GM12878 (cell line): ENCODE measurements around the gene MYB. TPM values are rescaled to one million over a fixed set of nuclear protein-coding genes. Genes with fewer than 3 reads are reported as not detected.

ENCODE experiments used
- ATAC-seq: fragments of 200-7000 bp; cut with Tn5 transposase; 3 replicates; pipeline ENCODE4 v1.9.1; 2020; ENCODE audit warnings: mild to moderate bottlenecking, moderate library complexity
- BruUV-seq: library from RNA; stranded (reverse); fragments of 400-500 nt; replicated peaks from 2 replicates; lab custom pipeline; 2021; lab: Mats Ljungman, UMichigan
- CTCF ChIA-PET: fragments of 300-600 bp; sonication (Branson Sonifier 250); formaldehyde crosslinking; extraction: SDS; loops from one replicate; lab custom pipeline; 2021; ENCODE audit warnings: inconsistent platforms; lab: Yijun Ruan, JAX
- POLR2A ChIA-PET: fragments of 350-600 bp; formaldehyde crosslinking; extraction: SDS; loops from one replicate; lab custom pipeline; 2021; ENCODE audit warnings: inconsistent platforms; lab: Charles Lee
- RAD21 ChIA-PET: fragments of 300-600 bp; sonication (Branson Sonifier 250); formaldehyde crosslinking; loops from one replicate; lab custom pipeline; 2023; ENCODE audit warnings: antibody characterized with exemption; ENCODE audit not compliant: unreplicated experiment; lab: Charles Lee
- SMC1A ChIA-PET: fragments of 300-600 bp; sonication (Branson Sonifier 250); formaldehyde crosslinking; loops from one replicate; lab custom pipeline; 2023; ENCODE audit not compliant: unreplicated experiment, uncharacterized antibody; lab: Charles Lee
- DNase-seq: peaks from one replicate; pipeline ENCODE4 v3.0.0-alpha.2; 2011; ENCODE audit warnings: low read depth, low spot score
- FAIRE-seq: peaks from 3 replicates; lab custom pipeline; 2011; peaks lifted over from hg19 to GRCh38; lab: Jason Lieb, UNC
- H2AFZ ChIP-seq: 2 replicates; pipeline ENCODE4 v1.6.0; 2011; ENCODE audit warnings: low read depth, low read length, control low read depth; ENCODE audit not compliant: control insufficient read depth
- H3K27ac ChIP-seq: 2 replicates; pipeline ENCODE4 v1.5.1; 2011; ENCODE audit warnings: control low read depth; ENCODE audit not compliant: control insufficient read depth, insufficient read depth
- H3K27me3 ChIP-seq, 2 experiments: replicated peaks in 1 of 2; 2 replicates each; pipeline versions ENCODE4 v1.6.0 to v1.6.1; 2011; ENCODE audit warnings: low read length in 1 of 2; ENCODE audit not compliant: control insufficient read depth in 2 of 2, insufficient read depth in 2 of 2
- H3K36me3 ChIP-seq, 2 experiments: 2 replicates each; pipeline ENCODE4 v1.5.1; 2011; ENCODE audit warnings: low read length in 1 of 2; ENCODE audit not compliant: control insufficient read depth in 2 of 2, insufficient read depth in 2 of 2
- H3K4me1 ChIP-seq: 2 replicates; pipeline ENCODE4 v1.6.1; 2011; ENCODE audit warnings: mild to moderate bottlenecking, low read length, moderate library complexity, mixed read lengths; ENCODE audit not compliant: control insufficient read depth, insufficient read depth
- H3K4me2 ChIP-seq: 2 replicates; pipeline ENCODE4 v1.6.0; 2011; ENCODE audit warnings: control low read depth; ENCODE audit not compliant: control insufficient read depth, insufficient read depth
- H3K4me3 ChIP-seq: fragments of 200-600 bp; sonication (generic); 2 replicates; pipeline ENCODE4 v1.5.1; 2016
- H3K79me2 ChIP-seq: 2 replicates; pipeline ENCODE4 v1.6.0; 2011; ENCODE audit warnings: low read length; ENCODE audit not compliant: control insufficient read depth, insufficient read depth
- H3K9ac ChIP-seq: 2 replicates; pipeline ENCODE4 v1.8.0; 2011; ENCODE audit warnings: low read length, control low read depth, mixed read lengths; ENCODE audit not compliant: control insufficient read depth, insufficient read depth
- H3K9me3 ChIP-seq: replicated peaks from 3 replicates; pipeline ENCODE4 v1.5.1; 2011; ENCODE audit warnings: mild to moderate bottlenecking, low read length; ENCODE audit not compliant: control insufficient read depth, insufficient read depth
- H4K20me1 ChIP-seq: 2 replicates; pipeline ENCODE4 v1.6.0; 2011; ENCODE audit not compliant: control insufficient read depth, insufficient read depth
- BACH1 ChIP-seq: fragments of 450-650 bp; IDR thresholded peaks from 2 replicates; pipeline ENCODE4 v1.6.1; 2017; ENCODE audit warnings: mild to moderate bottlenecking, borderline replicate concordance
- CEBPZ ChIP-seq: fragments of 150-350 bp; IDR thresholded peaks from 2 replicates; pipeline ENCODE4 v1.6.1; 2016; ENCODE audit warnings: low read depth, low read length
- CHD4 ChIP-seq: fragments of 200-600 bp; sonication (generic); IDR thresholded peaks from 2 replicates; pipeline ENCODE4 v1.6.1; 2016; ENCODE audit warnings: mild to moderate bottlenecking
- CUX1 ChIP-seq: IDR thresholded peaks from 2 replicates; pipeline ENCODE4 v1.6.1; 2012; ENCODE audit warnings: improper control_type of control experiment, low read depth, low read length; ENCODE audit not compliant: insufficient replicate concordance
- DPF2 ChIP-seq: fragments of 450-650 bp; IDR thresholded peaks from 2 replicates; pipeline ENCODE4 v1.6.1; 2017; ENCODE audit warnings: mild to moderate bottlenecking
- GABPA ChIP-seq: IDR thresholded peaks from 2 replicates; pipeline ENCODE4 v1.6.1; 2014; ENCODE audit warnings: antibody characterized with exemption, low read depth, mild to moderate bottlenecking, inconsistent platforms
- NFXL1 ChIP-seq: fragments of 450-650 bp; IDR thresholded peaks from 2 replicates; pipeline ENCODE4 v1.6.1; 2017; ENCODE audit warnings: antibody characterized with exemption, mild to moderate bottlenecking, borderline replicate concordance
- NKRF ChIP-seq: fragments of 450-650 bp; conservative IDR thresholded peaks from 2 replicates; pipeline ENCODE4 v1.6.1; 2017; ENCODE audit warnings: mild to moderate bottlenecking, moderate library complexity
- PKNOX1 ChIP-seq: fragments of 450-650 bp; IDR thresholded peaks from 2 replicates; pipeline ENCODE4 v1.6.1; 2016; ENCODE audit warnings: mild to moderate bottlenecking
- RAD51 ChIP-seq: fragments of 450-650 bp; IDR thresholded peaks from 2 replicates; pipeline ENCODE4 v1.6.1; 2016; ENCODE audit warnings: moderate library complexity, mild to moderate bottlenecking, inconsistent platforms
- SMC3 ChIP-seq: IDR thresholded peaks from 2 replicates; pipeline ENCODE4 v1.6.1; 2011; ENCODE audit warnings: low read length, improper control_type of control experiment, borderline replicate concordance
- TCF7 ChIP-seq: IDR thresholded peaks from 2 replicates; pipeline ENCODE4 v1.6.1; 2014; ENCODE audit warnings: antibody characterized with exemption, borderline replicate concordance
- WGBS: methylation state at CpG from one replicate; pipeline ENCODE4 v1.1.6; 2016; ENCODE audit warnings: low lambda C conversion rate; ENCODE audit not compliant: insufficient replicate concordance, insufficient coverage; ENCODE audit errors: missing lambda C conversion rate; 5-methylcytosine and 5-hydroxymethylcytosine counted together
- in situ Hi-C: fragments of 300-500 bp; cut with MboI; formaldehyde crosslinking; loops from 9 replicates; pipeline ENCODE4 v1.14.3; 2018; ENCODE audit warnings: mixed read lengths
- intact Hi-C: fragments of 100-400 bp; cut with micrococcal nuclease; formaldehyde crosslinking; loops from one replicate; pipeline ENCODE4 v1.14.2; 2022; ENCODE audit not compliant: unreplicated experiment
- polyA plus RNA-seq, 11 experiments: library from polyadenylated mRNA; depleted of rRNA in 4 of 11; unstranded in 6 of 11; stranded (reverse) in 5 of 11; fragments of >200 nt; fragmentation: Nextera tagmentation in 4 of 11; fragmentation: Illumina TruSeq in 1 of 11; extraction: Ambion mirVana in 4 of 11; extraction: Trizol in 1 of 11; gene quantifications; 1 replicate in 1 of 11; 2 replicates in 10 of 11; pipeline versions ENCODE4 v1.2.1 to v1.2.3, GENCODE V29; 2011 to 2016; ENCODE audit warnings: inconsistent platforms in 2 of 11, missing spikeins in 2 of 11, low read depth in 1 of 11
- total RNA-seq, 4 experiments: library from RNA; depleted of rRNA in 3 of 4; stranded (reverse); fragments of >200 nt in 3 of 4; fragmentation: Illumina TruSeq in 1 of 4; extraction: Trizol in 1 of 4; gene quantifications; 2 replicates each; pipeline versions ENCODE4 v1.2.1 to v1.2.3, GENCODE V29; 2013 to 2021

Gene MYB
- total and polyA plus RNA-seq, 10 of the 15 experiments (the other 5 are each of a cell fraction or from before 2014, with no cell fraction given): 7.0 to 29.8 (median 21.5) TPM

- no peak overlapping the region for H3K27ac ChIP-seq
- H3K4me3 ChIP-seq: no peak overlapping the region
- no TSS peak for BruUV-seq
- no peaks in the 10 kb centered on the region for H3K79me2 ChIP-seq
- H3K9me3 ChIP-seq: no peaks in the 10 kb centered on the region
- H3K9ac ChIP-seq: no peak overlapping the region
- peak overlapping the region; percentile 79 for H2AFZ ChIP-seq
- ChIA-PET SMC1A (interaction anchor here (0.9 to 4.6 kb wide), 11 partner anchors 10 to 276 kb away, joined by 3 to 44 read pairs (median 4); no protein-coding TSS in a partner anchor), CTCF (interaction anchor here (0.8 to 4.6 kb wide), 3 partner anchors 11 to 35 kb away, joined by 4 to 53 read pairs (median 46); no protein-coding TSS in a partner anchor), RAD21 (interaction anchor here (1.8 to 4.6 kb wide), 2 partner anchors 14 to 33 kb away, joined by 8 to 61 read pairs; partner anchors contain the start of gene MYB), POLR2A (interaction anchor here (0.6 to 3.7 kb wide), 3 partner anchors 9 to 310 kb away, joined by 4 to 24 read pairs (median 15); no protein-coding TSS in a partner anchor)
- in situ Hi-C loops (no loop called here), intact Hi-C loops (no loop called here)
- WGBS: 64% methylated on average over 3 of the region's 3 CpGs
- DNase-seq (no peak), FAIRE-seq (no peak), ATAC-seq (no peak)
- no peaks in the 10 kb centered on the region for H3K27me3 ChIP-seq
- 0 out of 2 replicates have a peak overlapping the region, but pooled peaks have one; percentile 27 for H3K4me2 ChIP-seq
- no peaks in the 10 kb centered on the region for H3K36me3 ChIP-seq
- peaks cover 20% of the 10 kb centered on the region for H3K4me1 ChIP-seq
- H4K20me1 ChIP-seq: no peaks in the 10 kb centered on the region
- TF ChIP-seq TCF7: no peak
- no peak for TF ChIP-seq GABPA
- no peak for TF ChIP-seq BACH1
- no peak for TF ChIP-seq DPF2
- no peak for TF ChIP-seq CEBPZ
- no peak for TF ChIP-seq RAD51
- TF ChIP-seq SMC3: no peak
- no peak for TF ChIP-seq NFXL1
- no peak for TF ChIP-seq CHD4
- TF ChIP-seq CUX1: no peak
- TF ChIP-seq PKNOX1: no peak
- TF ChIP-seq NKRF: no peak
Measured at GRCh38 chr6:135148889-135149288, 32.2 kb upstream of the MYB start.
